Coronary artery (tissue), 2 donors: ENCODE results near the gene ZNF573.
"Not testable (repeated sequence)": the region's sequence is repeated elsewhere in the genome, so short reads cannot be mapped to it uniquely, and the experiment has no call there.

Source experiments
- DNase-seq: peaks from one replicate; pipeline ENCODE4 v3.0.0-alpha.2; 2017; ENCODE audit warnings: low spot score
- H3K27ac ChIP-seq, 2 donors: fragments of 200-600 bp; sonication (generic); one replicate each; pipeline ENCODE4 v1.5.1; 2016 to 2019
- H3K4me3 ChIP-seq: fragments of 200-600 bp; sonication (generic); 2 replicates; pipeline ENCODE4 v1.5.1; 2016; ENCODE audit warnings: mild to moderate bottlenecking, moderate library complexity
- CTCF ChIP-seq: fragments of 200-600 bp; sonication (generic); IDR thresholded peaks from one replicate; pipeline ENCODE4 v1.5.1; 2019; ENCODE audit warnings: antibody characterized with exemption

The ZNF573 gene

DNA sequence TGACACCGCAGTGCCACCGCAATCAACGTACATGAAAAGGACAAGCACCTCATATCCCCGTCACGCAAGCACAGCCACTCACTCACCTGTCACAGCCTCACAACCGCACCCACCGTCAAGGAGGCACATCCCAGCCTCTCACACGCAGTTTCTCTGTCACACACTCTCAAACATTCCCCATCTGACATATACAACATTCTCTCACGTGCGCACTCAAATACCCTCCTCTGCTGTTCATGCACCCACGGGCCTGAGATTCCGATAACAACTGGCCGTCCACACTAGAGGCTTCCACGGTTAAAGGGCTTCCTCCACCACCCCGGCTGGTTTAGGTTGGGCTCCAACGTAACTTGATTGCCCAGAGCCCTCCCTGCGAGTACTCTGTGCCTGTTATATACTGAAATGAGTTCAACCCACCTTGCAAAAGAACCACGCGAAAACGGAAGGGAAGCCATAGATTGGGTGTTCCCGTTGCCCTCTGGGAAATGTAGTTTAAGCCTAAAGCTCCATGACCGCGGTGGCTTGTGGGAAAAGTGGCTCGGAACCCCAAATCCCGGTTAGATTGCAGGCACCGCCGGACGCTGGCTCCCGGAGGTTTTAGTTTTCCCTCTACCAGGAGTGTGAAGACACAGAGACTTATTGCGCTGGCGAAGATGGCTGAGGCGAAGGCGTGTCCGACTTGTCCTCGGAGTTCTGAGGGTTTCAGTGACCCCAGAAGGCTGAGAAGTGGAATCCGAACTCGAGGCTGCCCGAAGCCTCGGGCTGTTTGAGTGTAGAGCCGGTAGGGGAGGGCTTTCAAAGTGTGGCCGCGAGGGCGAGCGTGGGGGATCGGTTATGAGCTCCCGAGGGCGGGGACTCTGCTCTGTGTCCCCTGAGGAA is at the start of gene ZNF573:
Gene ZNF573 (minus strand): TSS at position 460 of the 879 bp plus-strand sequence. CDS start 5,857 bp downstream, outside the sequence.
- TF ChIP-seq CTCF: no peak
- peak; percentile 87 for DNase-seq
- Histone ChIP-seq H3K4me3 (peak within 1 kb of the TSS; percentile 88), H3K27ac (peak within 1 kb of the TSS; percentile 54 to 87)

DNA sequence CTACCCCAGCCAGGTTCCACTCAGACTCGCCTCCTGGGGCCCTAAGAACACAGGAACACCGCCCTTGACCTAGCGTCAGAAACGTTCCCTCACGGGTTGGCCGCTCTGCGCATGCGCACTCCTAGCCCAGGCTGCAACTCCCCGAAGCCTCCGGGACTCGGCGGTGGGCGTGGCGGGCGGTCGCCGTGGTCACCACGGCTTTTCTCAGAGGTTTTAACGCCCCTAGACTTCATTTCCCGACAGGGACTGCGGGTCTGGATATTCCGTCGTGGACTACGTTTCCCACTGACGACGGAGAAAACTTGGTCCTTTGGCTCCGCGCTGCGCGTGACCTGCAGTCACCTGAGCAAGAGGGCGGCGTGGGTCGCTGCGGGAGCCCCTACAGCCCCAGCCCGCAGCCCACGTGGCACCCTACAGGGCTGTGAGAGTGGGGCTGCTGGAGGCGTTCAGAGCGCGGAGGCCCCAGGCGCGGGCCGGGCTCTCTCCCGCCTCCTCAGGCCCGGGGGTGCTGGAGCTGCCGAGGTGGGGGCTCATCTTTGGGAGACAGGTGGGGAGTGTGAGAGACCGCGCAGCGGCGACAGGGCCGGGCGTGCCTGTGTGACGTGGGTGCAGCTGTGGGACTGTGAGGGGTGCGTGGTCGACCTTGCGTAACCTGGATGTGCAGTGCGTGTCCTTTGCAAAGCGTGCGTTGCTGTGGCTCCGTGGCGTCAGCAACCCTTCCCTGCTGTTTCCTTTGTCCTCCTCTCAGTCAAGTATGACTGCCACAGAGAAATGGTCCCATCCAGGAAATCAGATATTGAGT is 38.0 kb upstream of the ZNF573 start:
- peak; percentile 76 for DNase-seq
- no peak for TF ChIP-seq CTCF
- Histone ChIP-seq H3K4me3 (peak overlapping the region; percentile 74), H3K27ac (peak overlapping the region; percentile 17 to 21)

DNA sequence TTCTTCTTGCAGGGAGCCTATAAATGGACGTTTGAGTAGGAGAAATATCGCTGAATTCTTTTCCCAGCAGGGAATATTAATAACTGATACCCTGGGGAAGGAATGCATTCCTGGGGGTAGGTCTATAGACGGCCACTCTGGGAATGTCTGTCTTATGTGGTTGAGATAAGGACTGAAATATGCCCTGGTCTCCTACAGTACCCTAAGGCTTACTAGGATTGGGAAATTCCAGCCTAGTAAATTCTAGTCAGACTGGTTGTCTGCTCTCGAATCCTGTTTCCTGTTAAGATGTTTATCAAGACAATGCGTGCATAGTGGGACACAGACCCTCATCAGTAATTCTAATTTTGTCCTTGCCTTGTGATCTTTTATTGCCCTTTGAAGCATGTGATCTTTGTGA is 36.2 kb upstream of the ZNF573 start:
- H3K4me3 ChIP-seq, H3K27ac ChIP-seq, DNase-seq: not testable (repeated sequence)

GRCh38 chr19:37813340-37813739 is 34.0 kb upstream of the ZNF573 start:
- Histone ChIP-seq H3K4me3 (no peak overlapping the region), H3K27ac (no peak overlapping the region)
- TF ChIP-seq CTCF: no peak
- no peak for DNase-seq

GRCh38 chr19:37809366-37809765 is 30.0 kb upstream of the ZNF573 start:
- TF ChIP-seq CTCF: no peak
- no peak for DNase-seq
- Histone ChIP-seq H3K27ac (no peak overlapping the region), H3K4me3 (no peak overlapping the region)

DNA sequence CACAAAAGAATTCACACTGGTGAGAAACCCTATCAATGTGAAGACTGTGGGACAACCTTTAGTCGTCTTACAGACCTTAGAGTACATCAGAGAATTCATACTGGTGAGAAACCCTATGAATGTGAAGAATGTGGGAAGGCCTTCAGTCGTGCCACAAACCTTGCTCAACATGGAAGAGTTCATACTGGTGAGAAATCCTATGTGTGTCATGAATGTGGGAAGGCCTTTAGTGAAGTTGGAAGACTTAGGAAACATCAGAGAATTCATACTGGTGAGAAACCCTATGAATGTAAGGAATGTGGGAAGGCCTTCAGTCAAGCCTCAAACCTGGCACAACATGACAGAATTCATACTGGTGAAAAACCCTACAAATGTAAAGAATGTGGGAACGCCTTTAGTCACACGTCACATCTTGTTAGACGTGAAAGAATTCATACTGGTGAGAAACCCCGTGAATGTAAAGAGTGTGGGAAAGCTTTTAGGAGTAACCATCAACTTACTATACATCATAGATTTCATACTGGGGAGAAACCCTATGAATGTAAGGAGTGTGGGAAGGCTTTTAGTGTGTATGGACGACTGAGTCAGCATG is 24.0 kb upstream of the ZNF573 start:
- no peak for TF ChIP-seq CTCF
- Histone ChIP-seq H3K27ac (no peak overlapping the region), H3K4me3 (no peak overlapping the region)

DNA sequence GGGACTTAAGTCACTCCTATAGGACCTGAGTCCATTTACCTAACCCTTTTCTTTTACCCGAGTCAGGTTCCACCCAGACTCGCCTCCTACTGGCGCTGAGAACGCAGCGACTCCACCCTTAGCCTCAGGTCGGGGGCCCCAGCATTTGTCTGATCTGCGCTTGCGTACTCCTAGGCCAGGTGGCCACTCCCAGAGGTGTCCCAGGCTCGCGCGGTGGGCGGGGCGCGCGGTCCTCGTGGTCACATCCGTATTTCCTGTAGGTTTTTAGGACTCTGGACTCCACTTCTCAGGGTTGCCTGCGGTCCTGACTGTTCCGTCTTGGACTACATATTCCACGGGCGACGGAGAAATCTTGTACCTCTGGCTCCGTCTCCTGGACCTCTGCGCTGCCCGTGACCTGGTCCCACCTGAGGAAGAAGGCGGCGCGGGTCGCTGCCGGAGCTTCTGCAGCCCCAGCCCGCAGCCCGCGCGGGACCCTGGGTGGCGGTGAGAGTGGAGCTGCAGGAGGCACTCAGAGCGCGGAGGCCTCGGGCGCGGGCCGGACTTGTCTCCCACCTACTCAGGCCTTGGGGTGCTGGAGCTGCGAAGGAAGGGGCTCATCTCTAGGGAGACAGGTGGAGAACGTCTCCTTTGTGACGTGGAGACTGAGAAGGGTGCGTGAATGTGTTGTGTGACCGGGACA is 11.0 kb upstream of the ZNF573 start:
- DNase-seq: no peak
- H3K27ac ChIP-seq: no peak overlapping the region
- no peak for TF ChIP-seq CTCF
- no peak overlapping the region for H3K4me3 ChIP-seq

More for the DNA sequence above, 24.0 kb upstream of the ZNF573 start:
- DNase-seq: no peak
